Measurements from ENCODE around the gene IL15RA. TPM values are rescaled to one million over a fixed set of nuclear protein-coding genes. Genes with fewer than 3 reads are reported as not detected.

IL15RA gene
- total RNA-seq, 3 donors from 2014 or later, result 15.1 to 35.7 (median 25.9) TPM

DNA sequence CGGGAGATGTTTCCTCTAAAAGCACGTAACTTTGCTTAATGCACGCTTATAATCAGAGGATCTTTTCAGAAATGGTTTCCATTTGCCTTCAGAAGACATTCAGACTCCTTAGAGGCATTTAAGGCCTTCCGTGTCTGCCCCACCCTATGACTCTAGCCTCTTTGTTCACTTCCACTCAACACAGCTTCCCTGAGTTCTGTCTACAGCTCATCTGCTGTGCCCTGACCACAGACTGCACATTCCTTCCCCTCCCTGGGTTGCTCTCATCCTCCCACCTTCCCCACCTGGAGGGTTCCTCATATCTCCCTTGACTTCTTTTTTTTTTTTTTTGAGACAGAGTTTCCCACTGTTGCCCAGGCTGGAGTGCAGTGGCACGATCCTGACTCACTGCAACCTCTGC lies 70.7 kb downstream of the IL15RA start:
- Histone ChIP-seq H3K27ac (no peak overlapping the region), H3K36me3 (no peaks in the 10 kb centered on the region)

DNA sequence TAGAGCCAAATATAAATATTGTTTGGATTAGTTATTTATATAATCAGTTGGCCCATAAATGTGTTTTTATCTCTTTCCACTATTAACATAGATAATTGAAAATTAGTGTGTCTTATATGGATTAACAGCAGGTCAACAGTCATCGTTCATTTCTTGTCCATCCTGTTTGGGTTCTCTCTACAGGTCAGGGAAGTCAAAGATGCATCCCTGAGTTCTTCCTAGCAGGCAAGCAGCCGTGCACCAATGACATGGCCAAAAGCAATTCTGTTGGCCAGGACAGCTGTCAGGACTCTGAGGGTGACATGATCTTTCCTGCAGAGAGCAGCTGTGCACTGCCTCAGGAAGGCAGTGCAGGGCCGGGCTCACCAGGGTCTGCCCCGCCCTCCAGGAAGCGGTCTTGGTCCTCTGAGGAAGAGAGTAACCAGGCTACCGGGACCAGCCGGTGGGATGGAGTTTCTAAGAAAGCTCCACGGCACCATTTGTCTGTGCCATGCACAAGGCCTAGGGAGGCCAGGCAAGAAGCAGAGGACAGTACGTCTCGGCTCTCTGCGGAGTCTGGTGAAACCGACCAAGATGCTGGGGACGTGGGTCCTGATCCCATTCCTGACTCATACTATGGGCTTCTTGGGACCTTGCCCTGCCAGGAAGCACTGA lies 71.4 kb downstream of the IL15RA start:
- Histone ChIP-seq H3K4me1 (no peaks in the 10 kb centered on the region), H3K4me3 (no peak overlapping the region), H3K36me3 (no peaks in the 10 kb centered on the region), H3K27me3 (no peaks in the 10 kb centered on the region), H3K27ac (no peak overlapping the region), H3K9me3 (no peaks in the 10 kb centered on the region)
- intact Hi-C loops (cut with DNase I; ENCODE audit: low total_unique reads), result no loop called here
- TF ChIP-seq, protein P1, sequence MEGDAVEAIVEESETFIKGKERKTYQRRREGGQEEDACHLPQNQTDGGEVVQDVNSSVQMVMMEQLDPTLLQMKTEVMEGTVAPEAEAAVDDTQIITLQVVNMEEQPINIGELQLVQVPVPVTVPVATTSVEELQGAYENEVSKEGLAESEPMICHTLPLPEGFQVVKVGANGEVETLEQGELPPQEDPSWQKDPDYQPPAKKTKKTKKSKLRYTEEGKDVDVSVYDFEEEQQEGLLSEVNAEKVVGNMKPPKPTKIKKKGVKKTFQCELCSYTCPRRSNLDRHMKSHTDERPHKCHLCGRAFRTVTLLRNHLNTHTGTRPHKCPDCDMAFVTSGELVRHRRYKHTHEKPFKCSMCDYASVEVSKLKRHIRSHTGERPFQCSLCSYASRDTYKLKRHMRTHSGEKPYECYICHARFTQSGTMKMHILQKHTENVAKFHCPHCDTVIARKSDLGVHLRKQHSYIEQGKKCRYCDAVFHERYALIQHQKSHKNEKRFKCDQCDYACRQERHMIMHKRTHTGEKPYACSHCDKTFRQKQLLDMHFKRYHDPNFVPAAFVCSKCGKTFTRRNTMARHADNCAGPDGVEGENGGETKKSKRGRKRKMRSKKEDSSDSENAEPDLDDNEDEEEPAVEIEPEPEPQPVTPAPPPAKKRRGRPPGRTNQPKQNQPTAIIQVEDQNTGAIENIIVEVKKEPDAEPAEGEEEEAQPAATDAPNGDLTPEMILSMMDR (IDR thresholded peaks at IDR 0.05), result no peak
- TF ChIP-seq POLR2A (IDR thresholded peaks at IDR 0.05), result no peak
- no peak for TF ChIP-seq POLR2AphosphoS5 (IDR thresholded peaks at IDR 0.05)
- no peak for DNase-seq (ENCODE audit: low spot score in 2 of 2)

More for the DNA sequence above, 70.7 kb downstream of the IL15RA start:
- H3K4me3 ChIP-seq, result no peak overlapping the region
- intact Hi-C loops (cut with DNase I; ENCODE audit: low total_unique reads), result no loop called here
- no peaks in the 10 kb centered on the region for H3K27me3 ChIP-seq
- DNase-seq (ENCODE audit: low spot score in 2 of 2), result no peak
- H3K4me1 ChIP-seq, result no peaks in the 10 kb centered on the region
- H3K9me3 ChIP-seq, result no peaks in the 10 kb centered on the region
- TF ChIP-seq POLR2AphosphoS5 (IDR thresholded peaks at IDR 0.05) (no peak), POLR2A (IDR thresholded peaks at IDR 0.05) (no peak)
- TF ChIP-seq, protein P1 (IDR thresholded peaks at IDR 0.05), result no peak

GRCh38 chr10:5904227-5904626 lies 73.1 kb downstream of the IL15RA start:
- no peak for DNase-seq (ENCODE audit: low spot score in 2 of 2)

GRCh38 chr10:5903563-5903962 lies 73.8 kb downstream of the IL15RA start:
- Histone ChIP-seq H3K4me3 (no peak overlapping the region), H3K4me1 (no peaks in the 10 kb centered on the region), H3K27me3 (no peaks in the 10 kb centered on the region), H3K36me3 (no peaks in the 10 kb centered on the region), H3K9me3 (no peaks in the 10 kb centered on the region), H3K27ac (no peak overlapping the region)
- DNase-seq (ENCODE audit: low spot score in 2 of 2), result no peak
- TF ChIP-seq POLR2A (IDR thresholded peaks at IDR 0.05) (no peak), POLR2AphosphoS5 (IDR thresholded peaks at IDR 0.05) (no peak)
- TF ChIP-seq, protein P1 (IDR thresholded peaks at IDR 0.05), result no peak
- intact Hi-C loops (cut with DNase I; ENCODE audit: low total_unique reads), result no loop called here

More at GRCh38 chr10:5904227-5904626, 73.1 kb downstream of the IL15RA start:
- Histone ChIP-seq H3K27me3 (no peaks in the 10 kb centered on the region), H3K27ac (no peak overlapping the region), H3K36me3 (no peaks in the 10 kb centered on the region), H3K4me1 (no peaks in the 10 kb centered on the region), H3K9me3 (no peaks in the 10 kb centered on the region), H3K4me3 (no peak overlapping the region)
- TF ChIP-seq POLR2A (IDR thresholded peaks at IDR 0.05) (no peak), POLR2AphosphoS5 (IDR thresholded peaks at IDR 0.05) (no peak)
- TF ChIP-seq, protein P1 (IDR thresholded peaks at IDR 0.05), result no peak
- intact Hi-C loops (cut with DNase I; ENCODE audit: low total_unique reads), result no loop called here

DNA sequence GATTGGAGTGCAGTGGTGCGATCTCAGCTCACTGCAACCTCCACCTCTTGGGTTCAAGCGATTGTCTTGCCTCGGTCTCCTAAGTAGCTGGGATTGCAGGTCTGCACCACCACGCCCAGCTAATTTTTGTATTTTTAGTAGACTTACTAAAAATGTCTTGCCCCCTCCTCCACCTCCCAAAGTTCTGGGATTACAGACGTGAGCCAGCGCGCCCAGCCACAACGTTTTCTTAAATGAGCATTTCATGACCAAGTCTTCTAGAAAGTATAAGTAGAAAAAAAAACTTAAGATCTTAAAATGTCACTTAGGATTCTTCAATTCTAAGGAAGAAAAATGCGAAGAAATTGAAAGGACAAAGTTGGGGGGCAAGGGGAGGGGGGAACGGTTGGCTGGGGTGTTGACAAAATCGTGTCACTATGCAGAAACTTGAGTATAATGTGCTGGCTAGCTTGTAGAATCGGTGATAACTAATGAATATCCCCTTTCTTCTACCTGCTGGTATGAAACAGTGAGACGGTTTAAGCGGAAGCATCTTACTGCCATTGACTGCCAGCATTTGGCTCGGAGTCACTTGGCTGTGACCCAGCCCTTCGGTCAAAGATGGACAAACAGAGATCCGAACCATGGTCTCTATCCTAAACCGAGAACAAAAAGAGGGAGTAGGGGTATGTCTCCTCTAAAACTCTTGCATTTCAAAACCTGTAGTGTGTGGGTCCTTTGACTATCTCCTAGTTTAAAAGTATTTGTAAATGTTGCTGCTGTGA lies 74.7 kb downstream of the IL15RA start:
- no peaks in the 10 kb centered on the region for H3K27me3 ChIP-seq
- intact Hi-C loops (cut with DNase I; ENCODE audit: low total_unique reads), result no loop called here
- no peaks in the 10 kb centered on the region for H3K4me1 ChIP-seq

More for the DNA sequence above, 74.7 kb downstream of the IL15RA start:
- H3K27ac ChIP-seq, result no peak overlapping the region
- TF ChIP-seq POLR2A (IDR thresholded peaks at IDR 0.05) (no peak), POLR2AphosphoS5 (IDR thresholded peaks at IDR 0.05) (no peak)
- TF ChIP-seq, protein P1 (IDR thresholded peaks at IDR 0.05), result no peak
- peak in 1 of 2 donors; percentile 57 for DNase-seq (ENCODE audit: low spot score in 2 of 2)
- H3K36me3 ChIP-seq, result no peaks in the 10 kb centered on the region
- no peaks in the 10 kb centered on the region for H3K9me3 ChIP-seq
- H3K4me3 ChIP-seq, result no peak overlapping the region
